Nephron progenitor cell (in vitro differentiated cells): ENCODE data around the gene LIME1.
"Not testable (repeated sequence)": the region's sequence is repeated elsewhere in the genome, so short reads cannot be mapped to it uniquely, and the experiment has no call there.

Source experiments
- DNase-seq: peaks from one replicate; pipeline ENCODE4 v3.0.0; 2021
- H3K27ac Mint-ChIP-seq: 2 replicates; pipeline ENCODE4 v1.8.0; 2021; ENCODE audit warnings: mild to moderate bottlenecking, moderate library complexity, mixed read lengths
- H3K27me3 Mint-ChIP-seq: 2 replicates; pipeline ENCODE4 v1.8.0; 2021; ENCODE audit warnings: mild to moderate bottlenecking, low read depth, mixed read lengths; ENCODE audit not compliant: poor library complexity
- H3K36me3 Mint-ChIP-seq: 2 replicates; pipeline ENCODE4 v1.8.0; 2021; ENCODE audit warnings: low read depth, mixed read lengths
- H3K4me1 Mint-ChIP-seq: 2 replicates; pipeline ENCODE4 v1.8.0; 2021; ENCODE audit warnings: mixed read lengths
- H3K4me3 Mint-ChIP-seq: 2 replicates; pipeline ENCODE4 v1.8.0; 2021; ENCODE audit warnings: mild to moderate bottlenecking, moderate library complexity, mixed read lengths
- H3K9me3 Mint-ChIP-seq: 2 replicates; pipeline ENCODE4 v1.8.0; 2021; ENCODE audit warnings: mild to moderate bottlenecking, moderate library complexity, mixed read lengths
- CTCF ChIP-seq: fragments of 200-600 bp; sonication (generic); IDR thresholded peaks from 2 replicates; pipeline ENCODE4 v1.5.0; 2021; ENCODE audit warnings: antibody characterized with exemption

LIME1 gene

GRCh38 chr20:63771046-63771707, 34.7 kb downstream of the LIME1 start:
- Mint-ChIP-seq H3K36me3 (peaks cover 34% of the 10 kb centered on the region), H3K9me3 (no peaks in the 10 kb centered on the region), H3K4me3 (no peak overlapping the region), H3K27ac (no peak overlapping the region), H3K4me1 (peaks cover 28% of the 10 kb centered on the region), H3K27me3 (peaks cover 2% of the 10 kb centered on the region)
- TF ChIP-seq CTCF: no peak
- no peak for DNase-seq

GRCh38 chr20:63772781-63773518, 36.5 kb downstream of the LIME1 start:
- Mint-ChIP-seq H3K4me3 (no peak overlapping the region), H3K27me3 (peaks cover 2% of the 10 kb centered on the region), H3K9me3 (no peaks in the 10 kb centered on the region), H3K4me1 (peaks cover 35% of the 10 kb centered on the region), H3K27ac (peak overlapping the region; percentile 44), H3K36me3 (peaks cover 35% of the 10 kb centered on the region)
- no peak for TF ChIP-seq CTCF
- DNase-seq: no peak

GRCh38 chr20:63773571-63774241, 37.2 kb downstream of the LIME1 start:
- Mint-ChIP-seq H3K36me3 (peaks cover 36% of the 10 kb centered on the region), H3K9me3 (no peaks in the 10 kb centered on the region), H3K4me3 (no peak overlapping the region), H3K27ac (no peak overlapping the region), H3K27me3 (peaks cover 2% of the 10 kb centered on the region), H3K4me1 (peaks cover 33% of the 10 kb centered on the region)
- DNase-seq: no peak
- no peak for TF ChIP-seq CTCF

GRCh38 chr20:63774306-63774705, 37.8 kb downstream of the LIME1 start:
- H3K36me3 Mint-ChIP-seq: peaks cover 36% of the 10 kb centered on the region
- no peaks in the 10 kb centered on the region for H3K9me3 Mint-ChIP-seq
- no peak for TF ChIP-seq CTCF
- no peak overlapping the region for H3K27ac Mint-ChIP-seq
- H3K4me1 Mint-ChIP-seq: peaks cover 33% of the 10 kb centered on the region
- DNase-seq: no peak
- no peak overlapping the region for H3K4me3 Mint-ChIP-seq
- H3K27me3 Mint-ChIP-seq: peaks cover 2% of the 10 kb centered on the region

GRCh38 chr20:63775096-63775978, 38.9 kb downstream of the LIME1 start:
- peak overlapping the region; percentile 59 for H3K27ac Mint-ChIP-seq

GRCh38 chr20:63776875-63777274, 40.4 kb downstream of the LIME1 start:
- H3K4me1 Mint-ChIP-seq: peaks cover 37% of the 10 kb centered on the region
- not testable (repeated sequence) for H3K27me3 Mint-ChIP-seq, H3K4me3 Mint-ChIP-seq, H3K27ac Mint-ChIP-seq, H3K9me3 Mint-ChIP-seq, DNase-seq
- peaks cover 43% of the 10 kb centered on the region for H3K36me3 Mint-ChIP-seq

More at GRCh38 chr20:63775096-63775978, 38.9 kb downstream of the LIME1 start:
- Mint-ChIP-seq H3K4me1 (peaks cover 33% of the 10 kb centered on the region), H3K9me3 (no peaks in the 10 kb centered on the region), H3K4me3 (peak overlapping the region; percentile 77), H3K36me3 (peaks cover 36% of the 10 kb centered on the region), H3K27me3 (peaks cover 2% of the 10 kb centered on the region)
- peak; percentile 96 for DNase-seq
- TF ChIP-seq CTCF: peak; percentile 88
